HEK293T (cell line): Measurements from ENCODE around the gene NDUFV3.
"Not testable (repeated sequence)": the region's sequence is repeated elsewhere in the genome, so short reads cannot be mapped to it uniquely, and the experiment has no call there.

ENCODE experiments used
- CTCF ChIA-PET: fragments of 350-600 bp; formaldehyde crosslinking; extraction: SDS; loops from one replicate; lab custom pipeline; 2021; ENCODE audit warnings: antibody characterized with exemption, inconsistent platforms; lab: Yijun Ruan, JAX
- POLR2A ChIA-PET: fragments of 350-600 bp; formaldehyde crosslinking; extraction: SDS; loops from one replicate; lab custom pipeline; 2020; ENCODE audit warnings: antibody characterized with exemption, inconsistent platforms; lab: Yijun Ruan, JAX
- DNase-seq: peaks from one replicate; pipeline ENCODE4 v3.0.0; 2012; ENCODE audit warnings: mixed read lengths; ENCODE audit errors: extremely low spot score
- ARNT ChIP-seq: fragments of 450-650 bp; IDR thresholded peaks from 2 replicates; pipeline ENCODE4 v1.6.1; 2017; ENCODE audit warnings: mild to moderate bottlenecking
- BHLHE40 ChIP-seq: fragments of 450-650 bp; IDR thresholded peaks from 2 replicates; pipeline ENCODE4 v1.6.1; 2016; ENCODE audit warnings: mild to moderate bottlenecking, moderate library complexity, borderline replicate concordance
- CTBP1 ChIP-seq: fragments of 450-650 bp; IDR thresholded peaks from 2 replicates; pipeline ENCODE4 v1.6.1; 2016; ENCODE audit warnings: borderline replicate concordance
- ELF4 ChIP-seq: fragments of 450-650 bp; IDR thresholded peaks from 2 replicates; pipeline ENCODE4 v1.6.1; 2017; ENCODE audit warnings: antibody characterized with exemption
- FOXA1 ChIP-seq: fragments of 450-650 bp; IDR thresholded peaks from 2 replicates; pipeline ENCODE4 v1.6.1; 2016; ENCODE audit warnings: mild to moderate bottlenecking
- FOXK2 ChIP-seq: fragments of 450-650 bp; IDR thresholded peaks from 2 replicates; pipeline ENCODE4 v1.6.1; 2016; ENCODE audit warnings: mild to moderate bottlenecking
- FOXM1 ChIP-seq: fragments of 450-650 bp; IDR thresholded peaks from 2 replicates; pipeline ENCODE4 v1.6.1; 2017; ENCODE audit warnings: mild to moderate bottlenecking, borderline replicate concordance
- HDGF ChIP-seq: fragments of 450-650 bp; IDR thresholded peaks from 2 replicates; pipeline ENCODE4 v1.6.1; 2017; ENCODE audit warnings: antibody characterized with exemption, borderline replicate concordance
- L3MBTL2 ChIP-seq: fragments of 450-650 bp; conservative IDR thresholded peaks from 2 replicates; pipeline ENCODE4 v1.6.1; 2016; ENCODE audit warnings: mild to moderate bottlenecking
- LEF1 ChIP-seq: fragments of 450-650 bp; IDR thresholded peaks from 2 replicates; pipeline ENCODE4 v1.6.1; 2017; ENCODE audit warnings: mild to moderate bottlenecking, borderline replicate concordance
- NFRKB ChIP-seq: fragments of 450-650 bp; IDR thresholded peaks from 2 replicates; pipeline ENCODE4 v1.6.1; 2016; ENCODE audit warnings: mild to moderate bottlenecking, moderate library complexity
- PKNOX1 ChIP-seq: fragments of 450-650 bp; IDR thresholded peaks from 2 replicates; pipeline ENCODE4 v1.6.1; 2016
- SP1 ChIP-seq: fragments of 450-650 bp; IDR thresholded peaks from 2 replicates; pipeline ENCODE4 v1.6.1; 2017
- SUZ12 ChIP-seq: fragments of 450-650 bp; IDR thresholded peaks from 2 replicates; pipeline ENCODE4 v1.6.1; 2016; ENCODE audit warnings: mild to moderate bottlenecking
- TARDBP ChIP-seq: fragments of 450-650 bp; IDR thresholded peaks from 2 replicates; pipeline ENCODE4 v1.6.1; 2016
- ZNF384 ChIP-seq: fragments of 450-650 bp; IDR thresholded peaks from 2 replicates; pipeline ENCODE4 v1.6.1; 2016

NDUFV3 gene

GRCh38 chr21:42892582-42892930 is 553 bp upstream of the NDUFV3 start:
- ChIA-PET POLR2A (interaction anchor here (0.7 to 2.3 kb wide), 11 partner anchors 10 to 299 kb away, joined by 3 to 19 read pairs (median 5); no protein-coding TSS in a partner anchor), CTCF (no interaction called here)
- peak; percentile 92 for TF ChIP-seq L3MBTL2
- TF ChIP-seq BHLHE40: no peak
- DNase-seq: no peak

GRCh38 chr21:42900446-42900845 is 7.3 kb downstream of the NDUFV3 start:
- ChIA-PET POLR2A (no interaction called here), CTCF (interaction anchor here (0.7 kb wide), 1 partner anchor 22 kb away, joined by 3 read pairs; no protein-coding TSS in a partner anchor)
- no peak for DNase-seq
- TF ChIP-seq CTBP1 (no peak), FOXA1 (no peak), LEF1 (no peak), BHLHE40 (no peak), TARDBP (no peak), FOXM1 (no peak), L3MBTL2 (no peak), ZNF384 (no peak), ARNT (no peak), NFRKB (no peak), FOXK2 (no peak), HDGF (no peak), SP1 (no peak), ELF4 (no peak), PKNOX1 (no peak), SUZ12 (no peak)

GRCh38 chr21:42903817-42904216 is 10.7 kb downstream of the NDUFV3 start:
- POLR2A ChIA-PET: interaction anchor here (1.3 kb wide), 1 partner anchor 11 kb away, joined by 5 read pairs; the partner anchor contains the start of gene NDUFV3
- CTCF ChIA-PET: no interaction called here
- TF ChIP-seq FOXA1 (no peak), ARNT (no peak), HDGF (no peak), ZNF384 (no peak), ELF4 (no peak), NFRKB (no peak), SUZ12 (no peak), PKNOX1 (no peak), FOXK2 (no peak), LEF1 (no peak)
- no peak for DNase-seq

- DNase-seq: no peak
Measured at GRCh38 chr21:42905195-42905594, 12.1 kb downstream of the NDUFV3 start.

GRCh38 chr21:42906233-42906632 is 13.1 kb downstream of the NDUFV3 start:
- ChIA-PET CTCF (no interaction called here), POLR2A (interaction anchor here (1.0 kb wide), 1 partner anchor 13 kb away, joined by 3 read pairs; the partner anchor contains the start of gene NDUFV3)
- TF ChIP-seq ARNT (no peak), HDGF (no peak), SUZ12 (no peak), FOXK2 (no peak)
- DNase-seq: no peak

More at GRCh38 chr21:42905195-42905594, 12.1 kb downstream of the NDUFV3 start:
- POLR2A ChIA-PET: no interaction called here
- CTCF ChIA-PET: no interaction called here
- TF ChIP-seq CTBP1 (no peak), PKNOX1 (no peak), ZNF384 (no peak), FOXK2 (no peak)

GRCh38 chr21:42908484-42908883 is 15.4 kb downstream of the NDUFV3 start:
- DNase-seq, CTCF ChIA-PET, POLR2A ChIA-PET: not testable (repeated sequence)

- DNase-seq, POLR2A ChIA-PET: not testable (repeated sequence)
- CTCF ChIA-PET: interaction anchor here (0.6 kb wide), 1 partner anchor 10 kb away, joined by 7 read pairs; no protein-coding TSS in a partner anchor
Measured at GRCh38 chr21:42911920-42912319, 18.8 kb downstream of the NDUFV3 start.

GRCh38 chr21:42913476-42913875 is 20.4 kb downstream of the NDUFV3 start:
- DNase-seq: no peak
- CTCF ChIA-PET: no interaction called here
- POLR2A ChIA-PET: no interaction called here
- TF ChIP-seq L3MBTL2 (no peak), HDGF (no peak), TARDBP (no peak), LEF1 (no peak), BHLHE40 (no peak)
